ELF-1 (cell line): Measurements from ENCODE around the gene ZNF768.
A peak's percentile ranks its signal among the peaks of the same experiment; 100 is the strongest.
"Not testable (repeated sequence)": the region's sequence is repeated elsewhere in the genome, so short reads cannot be mapped to it uniquely, and the experiment has no call there.

Experiments
- DNase-seq: peaks from one replicate; pipeline ENCODE4 v3.0.0-alpha.2; 2016; ENCODE audit warnings: low read depth, low spot score

Gene ZNF768

GRCh38 chr16:30555315-30556124 lies 29.2 kb upstream of the ZNF768 start:
- no peak for DNase-seq

- DNase-seq, result no peak
These were observed 28.4 kb upstream of the ZNF768 start for GRCh38 chr16:30554557-30555314.

GRCh38 chr16:30553393-30553899 lies 27.1 kb upstream of the ZNF768 start:
- DNase-seq, result no peak

- no peak for DNase-seq
These were observed 26.6 kb upstream of the ZNF768 start for GRCh38 chr16:30552956-30553355.

DNA sequence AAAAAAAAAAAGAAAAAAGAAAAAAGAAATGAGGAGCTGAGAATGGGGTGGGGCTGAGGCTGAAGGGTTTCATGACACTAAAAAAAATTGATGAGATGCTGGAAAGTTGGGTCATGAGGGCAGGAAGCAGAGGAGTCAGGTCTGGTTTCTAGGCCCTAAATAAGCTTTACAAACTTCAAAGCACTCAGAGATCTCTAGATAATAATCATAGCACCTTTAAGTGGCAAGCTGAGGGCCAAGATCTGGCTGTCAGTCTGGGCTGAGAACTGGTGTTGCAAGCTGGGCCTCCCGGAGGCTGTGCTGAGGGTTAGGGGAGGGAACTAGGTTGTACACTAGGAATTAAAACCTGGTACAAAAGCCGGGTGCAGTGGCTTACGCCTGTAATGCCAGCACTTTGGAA lies 25.4 kb upstream of the ZNF768 start:
- peak; percentile 44 for DNase-seq

- no peak for DNase-seq
These were observed 22.3 kb upstream of the ZNF768 start for GRCh38 chr16:30548416-30549253.

DNA sequence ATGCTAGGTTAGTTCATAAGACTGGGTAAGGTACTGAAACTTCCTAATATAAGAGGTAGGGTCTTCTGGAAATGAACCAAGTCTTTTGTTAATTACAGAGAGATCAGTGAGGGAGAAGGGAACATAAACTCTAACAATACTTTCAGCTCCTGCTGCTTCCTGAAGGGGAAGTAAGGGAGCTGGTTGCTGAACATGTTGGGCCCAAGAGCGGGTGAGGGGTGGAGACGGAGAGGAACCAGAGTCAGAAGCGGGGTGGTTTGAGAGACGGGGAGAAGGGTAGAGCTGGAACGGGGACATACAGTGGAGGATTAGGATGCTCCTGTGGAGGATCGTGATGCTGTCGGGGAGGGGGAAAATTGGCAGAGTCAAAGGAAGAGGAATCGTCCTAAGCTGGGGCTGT lies 19.7 kb upstream of the ZNF768 start:
- DNase-seq, result no peak

DNA sequence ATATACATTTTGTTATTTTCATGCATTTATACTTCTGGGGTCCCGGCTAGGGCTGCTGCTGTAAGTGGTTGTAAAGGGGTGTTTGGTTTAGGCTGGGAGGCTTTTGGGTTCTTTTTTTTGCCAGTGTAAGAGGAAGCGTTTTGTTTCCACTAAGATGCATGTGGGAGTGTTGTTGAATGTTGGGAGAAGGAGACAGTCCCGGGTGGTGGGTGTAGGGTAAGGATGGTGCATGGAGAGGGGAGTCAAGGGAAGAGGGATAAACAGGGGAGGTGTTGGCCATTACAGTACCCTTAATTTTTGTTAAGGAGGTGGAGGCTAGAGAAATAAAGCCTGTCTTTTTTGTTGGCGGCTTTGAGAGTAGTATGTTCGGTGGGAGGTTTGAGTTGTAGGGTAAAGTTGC lies 16.7 kb upstream of the ZNF768 start:
- no peak for DNase-seq

GRCh38 chr16:30541502-30542329 lies 15.3 kb upstream of the ZNF768 start:
- no peak for DNase-seq

GRCh38 chr16:30540916-30541464 lies 14.6 kb upstream of the ZNF768 start:
- not testable (repeated sequence) for DNase-seq

GRCh38 chr16:30539986-30540526 lies 13.7 kb upstream of the ZNF768 start:
- not testable (repeated sequence) for DNase-seq

DNA sequence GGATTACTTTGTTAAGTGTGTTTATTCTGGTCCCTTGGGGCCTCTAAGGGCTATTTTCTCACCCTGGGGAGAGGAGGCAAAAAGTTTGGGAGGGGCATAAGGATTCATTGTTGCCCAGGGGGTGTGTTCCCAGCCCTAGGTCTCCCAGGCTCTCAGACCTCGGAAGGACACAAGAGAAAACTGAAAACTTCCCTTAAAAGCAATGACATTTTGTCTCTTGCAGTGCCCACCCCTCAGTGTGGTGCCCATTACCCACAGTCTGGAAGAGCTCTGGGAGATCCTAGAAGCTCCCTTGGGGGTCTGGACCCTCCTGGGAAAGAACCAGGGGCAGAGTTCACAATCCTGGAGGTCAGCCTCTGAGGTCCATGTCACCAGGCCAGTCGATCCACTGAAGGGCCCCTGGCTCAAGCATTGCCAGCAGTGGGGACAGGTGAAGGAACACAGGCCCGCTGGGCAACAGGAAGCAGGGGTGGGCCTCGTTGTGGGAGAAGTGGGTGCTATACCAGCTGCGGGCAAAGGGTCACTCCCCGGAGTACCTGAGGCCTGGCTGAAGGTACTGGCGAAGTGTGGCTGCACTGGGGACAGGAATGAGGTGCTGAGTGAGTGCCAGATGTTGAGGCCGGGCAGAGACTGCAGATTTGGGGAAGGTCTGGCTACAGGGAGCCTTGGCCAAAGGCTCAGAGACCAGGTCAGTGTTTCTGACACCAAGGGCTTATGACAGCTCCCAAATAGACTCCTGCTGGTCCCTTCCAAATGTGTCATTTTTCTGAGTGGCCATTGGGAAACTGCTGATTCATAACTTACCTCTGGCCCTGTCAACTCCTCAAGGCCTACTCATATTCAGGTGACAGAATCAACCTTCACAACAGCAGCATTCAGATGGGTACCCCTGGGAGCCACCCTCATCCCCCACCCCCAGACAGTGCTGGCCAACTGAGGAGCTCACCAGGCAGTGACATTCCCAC lies 12.9 kb upstream of the ZNF768 start:
- DNase-seq, result no peak

DNA sequence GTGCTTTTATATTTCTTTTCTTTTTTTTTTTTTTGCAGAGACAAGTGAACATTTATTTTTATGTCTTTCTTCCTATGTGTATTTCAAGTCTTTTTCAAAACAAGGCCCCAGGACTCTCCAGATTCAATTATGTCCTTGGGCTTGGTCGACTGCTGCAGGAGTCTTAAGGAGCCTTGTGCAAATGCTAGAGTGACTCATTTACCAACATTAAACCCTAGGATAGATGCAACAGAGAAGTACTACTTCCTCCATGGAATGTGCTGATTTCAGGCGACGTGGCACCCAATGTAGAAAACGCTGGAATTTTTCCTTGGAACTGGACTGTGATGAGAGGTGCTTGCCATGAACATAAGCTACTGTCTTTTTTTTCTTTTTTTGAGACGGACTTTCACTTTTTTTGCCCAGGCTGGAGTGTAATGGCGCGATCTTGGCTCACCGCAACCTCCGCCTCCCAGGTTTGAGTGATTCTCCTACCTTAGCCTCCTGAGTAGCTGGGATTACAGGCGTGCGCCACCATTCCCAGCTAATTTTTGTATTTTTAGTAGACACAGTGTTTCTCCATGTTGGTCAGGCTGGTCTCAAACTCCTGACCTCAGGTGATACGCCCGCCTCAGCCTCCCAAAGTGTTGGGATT lies 10.1 kb upstream of the ZNF768 start:
- not testable (repeated sequence) for DNase-seq

DNA sequence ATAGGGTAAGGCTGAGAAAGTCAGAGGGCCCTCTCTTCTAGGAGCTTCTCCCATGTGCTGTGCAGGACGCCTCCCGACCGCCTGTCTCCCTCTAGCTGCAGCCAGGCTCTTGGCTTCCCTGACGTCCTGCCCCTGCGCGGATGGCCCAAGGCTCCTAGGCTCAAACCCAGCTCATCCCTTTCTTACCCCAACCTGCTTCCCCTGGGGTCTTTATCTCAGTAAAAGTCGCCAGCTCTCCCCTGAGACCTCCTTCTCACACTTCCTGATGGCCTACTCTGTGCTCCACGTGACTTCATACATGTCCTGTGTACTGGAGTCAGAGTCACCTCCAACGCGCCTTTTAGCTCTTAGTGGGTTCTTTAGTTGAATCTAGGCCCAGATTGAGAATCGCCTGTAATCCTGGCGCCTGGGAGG lies 9.4 kb upstream of the ZNF768 start:
- peak; percentile 87 for DNase-seq

GRCh38 chr16:30535106-30535776 lies 8.9 kb upstream of the ZNF768 start:
- peak; percentile 66 for DNase-seq

DNA sequence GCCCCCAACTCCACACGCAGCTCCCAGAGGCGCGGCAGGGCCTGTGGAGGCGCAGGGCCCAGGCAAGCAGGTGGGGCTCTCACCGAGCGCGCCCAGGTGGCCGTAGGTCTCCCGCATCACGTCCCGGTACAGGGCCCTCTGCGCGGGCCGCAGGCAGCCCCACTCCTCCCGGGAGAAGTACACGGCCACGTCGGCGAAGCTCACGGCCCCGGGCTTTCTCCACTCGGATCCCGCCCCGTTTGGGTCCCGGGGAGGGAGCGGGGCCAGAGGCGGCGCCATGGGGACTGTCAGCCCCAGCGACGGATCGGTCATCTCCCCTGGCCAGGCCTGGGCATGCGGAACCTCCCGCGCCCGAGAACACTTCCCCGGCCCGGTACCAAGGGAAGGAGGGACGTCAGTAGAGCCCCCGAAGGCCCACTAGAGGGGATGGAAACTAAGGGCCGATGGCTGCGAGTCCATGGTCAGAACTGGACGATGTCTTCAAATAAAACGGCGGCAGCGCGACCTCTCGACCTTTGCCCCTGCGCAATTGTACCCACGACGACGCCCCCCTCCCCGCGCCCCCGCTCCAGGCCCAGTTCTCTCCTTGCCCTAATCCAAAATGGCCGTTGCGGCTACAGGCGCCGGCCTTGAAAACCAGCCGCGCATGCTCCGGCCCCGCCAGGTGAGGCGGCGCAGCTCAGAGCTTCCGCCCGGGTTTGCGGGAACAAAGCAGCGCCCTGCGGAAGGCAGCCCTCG lies 8.2 kb upstream of the ZNF768 start, which contains the start of gene ZNF747:
Gene ZNF747, minus strand, starts transcription at position 491 of the 738 bp plus-strand sequence. Its CDS starts 179 bp downstream, at position 312.
- peak; percentile 89 for DNase-seq

GRCh38 chr16:30533748-30534367 lies 7.5 kb upstream of the ZNF768 start:
- peak; percentile 20 for DNase-seq
